ENCODE measurements around the gene GSN. TPM values are rescaled to one million over a fixed set of nuclear protein-coding genes. Genes with fewer than 3 reads are reported as not detected.

GSN gene
- polyA plus RNA-seq, 1 of the 3 experiments (the other 2 are of a cell fraction), result 168 TPM

DNA sequence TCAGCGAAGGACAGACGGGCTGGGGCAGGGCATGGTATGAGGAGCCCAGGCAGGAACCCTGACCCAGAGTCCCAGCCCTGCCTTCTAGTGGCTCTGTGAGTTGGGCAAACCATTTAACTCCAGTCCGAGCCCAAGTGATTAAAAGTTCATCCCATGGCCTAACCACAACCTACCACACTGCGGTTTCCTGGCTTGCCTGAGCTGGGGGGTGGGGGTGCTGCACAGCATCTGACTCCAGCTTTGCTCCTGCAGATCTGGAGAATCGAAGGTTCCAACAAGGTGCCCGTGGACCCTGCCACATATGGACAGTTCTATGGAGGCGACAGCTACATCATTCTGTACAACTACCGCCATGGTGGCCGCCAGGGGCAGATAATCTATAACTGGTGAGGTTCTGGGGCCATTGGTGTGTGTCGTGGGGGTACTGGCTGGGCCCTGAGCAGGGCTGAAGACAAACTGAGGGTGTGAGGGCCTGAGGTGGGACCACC is 53.1 kb downstream of the GSN start:
- H3K4me2 ChIP-seq, result no peak overlapping the region
- H3K27me3 ChIP-seq (ENCODE audit: insufficient read depth), result no peaks in the 10 kb centered on the region
- peaks cover 39 to 40% of the 10 kb centered on the region in 2 experiments for H3K36me3 ChIP-seq (replicated peaks in 1 of 2; ENCODE audit: control insufficient read depth in 1 of 2, insufficient read depth in 2 of 2, low read length in 1 of 2)
- WGBS (ENCODE audit: low lambda C conversion rate), result 92% methylated on average over 7 of the region's 10 CpGs
- H3K9me2 ChIP-seq, result no peaks in the 10 kb centered on the region
- DNase-seq, result no peak
- peaks cover 0 to 1% of the 10 kb centered on the region in 2 experiments; a peak in 2 of 4 replicates for H3K4me1 ChIP-seq (ENCODE audit: control insufficient read depth in 1 of 2, insufficient read depth in 2 of 2, low read depth in 1 of 2, low read length in 1 of 2)
- H3K4me3 ChIP-seq (ENCODE audit: low read depth in 2 of 2, low read length in 1 of 2), result no peak overlapping the region
- no peak overlapping the region for H3K9ac ChIP-seq
- H2AFZ ChIP-seq (ENCODE audit: low read depth), result no peak overlapping the region
- H3K9me3 ChIP-seq, result no peaks in the 10 kb centered on the region
- H3F3A ChIP-seq (replicated peaks; ENCODE audit: insufficient read depth), result peaks cover 10% of the 10 kb centered on the region
- H3K27ac ChIP-seq (ENCODE audit: low read depth in 2 of 2, low read length in 1 of 2), result peak overlapping the region in 1 of 2 experiments; percentile 27; a peak in 1 of 4 replicates
- no peaks in the 10 kb centered on the region; the same call in 1 of the 2 replicates for H3K79me2 ChIP-seq (ENCODE audit: insufficient read depth)
- ChIA-PET POLR2A (no interaction called here), CTCF (interaction anchor here (0.7 to 5.3 kb wide), 30 partner anchors 11 to 575 kb away, joined by 3 to 316 read pairs (median 15); partner anchors contain the start of gene GSN)
- no peaks in the 10 kb centered on the region for H4K20me1 ChIP-seq (ENCODE audit: insufficient read depth)
- TF ChIP-seq POLR2AphosphoS5 (IDR thresholded peaks at IDR 0.05; ENCODE audit: low read depth, low read length) (no peak), EZH2phosphoT487 (IDR thresholded peaks at IDR 0.05; ENCODE audit: borderline replicate concordance, low read depth) (no peak), GATA2 (CRISPR knock-in tag; IDR thresholded peaks at IDR 0.05) (no peak)

DNA sequence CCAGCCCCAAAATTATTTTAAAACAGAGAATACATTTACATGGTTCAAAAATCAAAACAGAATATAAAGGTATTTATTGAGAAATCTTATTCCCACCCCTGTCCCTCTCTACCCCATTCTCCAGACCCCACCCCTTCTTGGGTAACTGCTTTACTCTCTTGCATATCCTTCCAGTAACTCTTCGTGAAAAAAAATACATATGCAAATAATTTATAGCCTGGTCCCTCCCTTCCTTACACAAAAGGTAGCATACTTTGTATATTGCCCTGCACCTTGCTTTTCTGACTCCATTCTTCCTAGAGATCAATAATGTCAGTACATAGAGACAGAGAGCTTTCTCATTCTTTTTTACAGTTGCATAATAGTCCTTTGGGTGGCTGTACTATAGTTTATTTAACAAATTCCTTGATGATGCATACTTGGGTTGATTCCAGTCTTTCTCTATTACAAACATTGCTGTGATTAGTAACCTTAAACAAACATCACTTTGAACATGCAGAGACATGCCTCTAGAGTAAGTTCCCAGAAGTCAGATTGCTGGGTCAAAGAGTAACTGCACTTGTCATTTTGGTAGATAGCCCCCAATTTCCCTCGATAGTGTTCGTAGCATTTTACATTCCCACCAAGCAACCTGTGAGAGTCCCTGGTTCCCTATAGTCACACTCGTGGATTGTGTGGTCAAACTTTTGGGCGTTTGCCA is 54.2 kb downstream of the GSN start:
- peaks cover 35 to 47% of the 10 kb centered on the region in 2 experiments for H3K36me3 ChIP-seq (replicated peaks in 1 of 2; ENCODE audit: control insufficient read depth in 1 of 2, insufficient read depth in 2 of 2, low read length in 1 of 2)
- H2AFZ ChIP-seq (ENCODE audit: low read depth), result no peak overlapping the region
- H3K27me3 ChIP-seq (ENCODE audit: insufficient read depth), result no peaks in the 10 kb centered on the region
- H3K79me2 ChIP-seq (ENCODE audit: insufficient read depth), result no peaks in the 10 kb centered on the region; the same call in 1 of the 2 replicates
- CTCF ChIA-PET, result interaction anchor here (3.6 to 5.3 kb wide), 4 partner anchors 13 to 110 kb away, joined by 26 to 316 read pairs (median 86); no protein-coding TSS in a partner anchor
- peak overlapping the region in 1 of 2 experiments; percentile 81; a peak in 2 of 4 replicates for H3K27ac ChIP-seq (ENCODE audit: low read depth in 2 of 2, low read length in 1 of 2)
- no peak for TF ChIP-seq MXI1 (IDR thresholded peaks at IDR 0.05; ENCODE audit: low read depth, low read length)
- no peak for TF ChIP-seq FOXJ3 (CRISPR knock-in tag; IDR thresholded peaks at IDR 0.05)
- TF ChIP-seq SMC3 (IDR thresholded peaks at IDR 0.05; ENCODE audit: low read depth, low read length), result no peak
- no peak for TF ChIP-seq RXRA (IDR thresholded peaks at IDR 0.05; ENCODE audit: borderline replicate concordance, low read depth)
- no peak for TF ChIP-seq EP300 (IDR thresholded peaks at IDR 0.05; ENCODE audit: borderline replicate concordance in 1 of 2, low read depth in 1 of 2, low read length in 1 of 2)
- TF ChIP-seq, protein P1, sequence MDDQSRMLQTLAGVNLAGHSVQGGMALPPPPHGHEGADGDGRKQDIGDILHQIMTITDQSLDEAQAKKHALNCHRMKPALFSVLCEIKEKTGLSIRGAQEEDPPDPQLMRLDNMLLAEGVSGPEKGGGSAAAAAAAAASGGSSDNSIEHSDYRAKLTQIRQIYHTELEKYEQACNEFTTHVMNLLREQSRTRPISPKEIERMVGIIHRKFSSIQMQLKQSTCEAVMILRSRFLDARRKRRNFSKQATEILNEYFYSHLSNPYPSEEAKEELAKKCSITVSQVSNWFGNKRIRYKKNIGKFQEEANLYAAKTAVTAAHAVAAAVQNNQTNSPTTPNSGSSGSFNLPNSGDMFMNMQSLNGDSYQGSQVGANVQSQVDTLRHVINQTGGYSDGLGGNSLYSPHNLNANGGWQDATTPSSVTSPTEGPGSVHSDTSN (IDR thresholded peaks at IDR 0.05), result peak; percentile 30; the same call in 1 of the 2 replicates
- no peak for TF ChIP-seq RFX5 (IDR thresholded peaks at IDR 0.05; ENCODE audit: low read length)
- TF ChIP-seq ELF1 (IDR thresholded peaks at IDR 0.05), result no peak
- TF ChIP-seq TAF1 (IDR thresholded peaks at IDR 0.05; ENCODE audit: borderline replicate concordance, low read depth, low read length), result no peak
- 0 out of 2 replicates have a peak, but pooled peaks have one; percentile 40 for TF ChIP-seq TEAD4 (IDR thresholded peaks at IDR 0.05; ENCODE audit: borderline replicate concordance, insufficient read depth)
- no peak for TF ChIP-seq CHD2 (IDR thresholded peaks at IDR 0.05; ENCODE audit: low read length, partially characterized antibody)
- 0 out of 2 replicates have a peak, but pooled peaks have one; percentile 17 for TF ChIP-seq TCF12 (IDR thresholded peaks at IDR 0.05)
- no peak for TF ChIP-seq FOXM1 (IDR thresholded peaks at IDR 0.05; ENCODE audit: low read depth)
- TF ChIP-seq, protein P2, sequence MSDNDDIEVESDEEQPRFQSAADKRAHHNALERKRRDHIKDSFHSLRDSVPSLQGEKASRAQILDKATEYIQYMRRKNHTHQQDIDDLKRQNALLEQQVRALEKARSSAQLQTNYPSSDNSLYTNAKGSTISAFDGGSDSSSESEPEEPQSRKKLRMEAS (IDR thresholded peaks at IDR 0.05; ENCODE audit: low read depth), result peak; percentile 25; the same call in 1 of the 2 replicates
- TF ChIP-seq YY1 (IDR thresholded peaks at IDR 0.05; ENCODE audit: low read depth), result no peak
- no peak for TF ChIP-seq POLR2AphosphoS5 (IDR thresholded peaks at IDR 0.05; ENCODE audit: low read depth, low read length)
- TF ChIP-seq, protein P3, sequence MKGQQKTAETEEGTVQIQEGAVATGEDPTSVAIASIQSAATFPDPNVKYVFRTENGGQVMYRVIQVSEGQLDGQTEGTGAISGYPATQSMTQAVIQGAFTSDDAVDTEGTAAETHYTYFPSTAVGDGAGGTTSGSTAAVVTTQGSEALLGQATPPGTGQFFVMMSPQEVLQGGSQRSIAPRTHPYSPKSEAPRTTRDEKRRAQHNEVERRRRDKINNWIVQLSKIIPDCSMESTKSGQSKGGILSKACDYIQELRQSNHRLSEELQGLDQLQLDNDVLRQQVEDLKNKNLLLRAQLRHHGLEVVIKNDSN (IDR thresholded peaks at IDR 0.05; ENCODE audit: borderline replicate concordance, low read depth), result no peak
- TF ChIP-seq RCOR1 (IDR thresholded peaks at IDR 0.05; ENCODE audit: low read length), result no peak
- peak; percentile 10; the same call in 1 of the 2 replicates for TF ChIP-seq FOSL2 (IDR thresholded peaks at IDR 0.05; ENCODE audit: borderline replicate concordance, low read depth)
- TF ChIP-seq, protein P4, sequence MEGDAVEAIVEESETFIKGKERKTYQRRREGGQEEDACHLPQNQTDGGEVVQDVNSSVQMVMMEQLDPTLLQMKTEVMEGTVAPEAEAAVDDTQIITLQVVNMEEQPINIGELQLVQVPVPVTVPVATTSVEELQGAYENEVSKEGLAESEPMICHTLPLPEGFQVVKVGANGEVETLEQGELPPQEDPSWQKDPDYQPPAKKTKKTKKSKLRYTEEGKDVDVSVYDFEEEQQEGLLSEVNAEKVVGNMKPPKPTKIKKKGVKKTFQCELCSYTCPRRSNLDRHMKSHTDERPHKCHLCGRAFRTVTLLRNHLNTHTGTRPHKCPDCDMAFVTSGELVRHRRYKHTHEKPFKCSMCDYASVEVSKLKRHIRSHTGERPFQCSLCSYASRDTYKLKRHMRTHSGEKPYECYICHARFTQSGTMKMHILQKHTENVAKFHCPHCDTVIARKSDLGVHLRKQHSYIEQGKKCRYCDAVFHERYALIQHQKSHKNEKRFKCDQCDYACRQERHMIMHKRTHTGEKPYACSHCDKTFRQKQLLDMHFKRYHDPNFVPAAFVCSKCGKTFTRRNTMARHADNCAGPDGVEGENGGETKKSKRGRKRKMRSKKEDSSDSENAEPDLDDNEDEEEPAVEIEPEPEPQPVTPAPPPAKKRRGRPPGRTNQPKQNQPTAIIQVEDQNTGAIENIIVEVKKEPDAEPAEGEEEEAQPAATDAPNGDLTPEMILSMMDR (IDR thresholded peaks at IDR 0.05), result no peak
- TF ChIP-seq NFIC (IDR thresholded peaks at IDR 0.05; ENCODE audit: borderline replicate concordance), result peak; percentile 62; the same call in 1 of the 2 replicates
- no peak for TF ChIP-seq EZH2phosphoT487 (IDR thresholded peaks at IDR 0.05; ENCODE audit: borderline replicate concordance, low read depth)
- WGBS (ENCODE audit: low lambda C conversion rate), result 68% methylated on average over 5 of the region's 5 CpGs
- H3K4me2 ChIP-seq, result no peak overlapping the region
- no peaks in the 10 kb centered on the region for H3K9me2 ChIP-seq
- H4K20me1 ChIP-seq (ENCODE audit: insufficient read depth), result no peaks in the 10 kb centered on the region
- peaks cover 10% of the 10 kb centered on the region for H3F3A ChIP-seq (replicated peaks; ENCODE audit: insufficient read depth)
- H3K9me3 ChIP-seq, result no peaks in the 10 kb centered on the region
- H3K9ac ChIP-seq, result peak overlapping the region; percentile 44; the same call in 1 of the 2 replicates
- no peak for DNase-seq
- H3K4me3 ChIP-seq (ENCODE audit: low read depth in 2 of 2, low read length in 1 of 2), result no peak overlapping the region
- POLR2A ChIA-PET, result no interaction called here
- H3K4me1 ChIP-seq (ENCODE audit: control insufficient read depth in 1 of 2, insufficient read depth in 2 of 2, low read depth in 1 of 2, low read length in 1 of 2), result peaks cover 0 to 5% of the 10 kb centered on the region in 2 experiments; a peak in 2 of 4 replicates
